Upper lobe of left lung (tissue), 6 donors: ENCODE data around the gene ARF6. TPM values are rescaled to one million over a fixed set of nuclear protein-coding genes. Genes with fewer than 3 reads are reported as not detected.
"Not testable (repeated sequence)": the region's sequence is repeated elsewhere in the genome, so short reads cannot be mapped to it uniquely, and the experiment has no call there.

ENCODE experiments used
- ATAC-seq, 2 donors: fragments of 200-7000 bp; cut with Tn5 transposase; one replicate each; pipeline ENCODE4 v1.9.1; 2022; ENCODE audit warnings: mild to moderate bottlenecking in 2 of 2, moderate library complexity in 2 of 2; ENCODE audit not compliant: low FRiP score in 2 of 2
- DNase-seq, 2 donors: peaks; one replicate each; pipeline ENCODE4 v3.0.0-alpha.2; 2019 to 2020
- H3K27ac ChIP-seq, 4 donors: fragments of 200-600 bp; sonication (generic); one replicate each; pipeline ENCODE4 v1.5.1; 2016 to 2019
- H3K27me3 ChIP-seq, 4 donors: fragments of 200-600 bp; sonication (generic); one replicate each; pipeline ENCODE4 v1.5.1; 2017 to 2019
- H3K36me3 ChIP-seq, 4 donors: fragments of 200-600 bp; sonication (generic); one replicate each; pipeline ENCODE4 v1.5.1; 2016 to 2019
- H3K4me1 ChIP-seq, 4 donors: fragments of 200-600 bp; sonication (generic); one replicate each; pipeline ENCODE4 v1.5.1; 2018 to 2019
- H3K4me3 ChIP-seq, 4 donors: fragments of 200-600 bp; sonication (generic); one replicate each; pipeline ENCODE4 v1.5.1; 2017 to 2019; ENCODE audit warnings: mild to moderate bottlenecking in 2 of 4, moderate library complexity in 1 of 4
- H3K9me3 ChIP-seq, 4 donors: fragments of 200-600 bp; sonication (generic); one replicate each; pipeline ENCODE4 v1.5.1; 2018 to 2019
- EP300 ChIP-seq, 4 donors: sonication (generic); formaldehyde crosslinking; IDR thresholded peaks; one replicate each; pipeline ENCODE4 v1.5.1; 2017; ENCODE audit warnings: antibody characterized with exemption in 4 of 4, control low read depth in 2 of 4
- POLR2A ChIP-seq, 4 donors: fragments of 450-650 bp; IDR thresholded peaks; one replicate each; pipeline ENCODE4 v1.5.1; 2016 to 2017; ENCODE audit warnings: antibody characterized with exemption in 4 of 4, mild to moderate bottlenecking in 2 of 4
- POLR2AphosphoS5 ChIP-seq, 2 donors: sonication (generic); formaldehyde crosslinking; IDR thresholded peaks; one replicate each; pipeline ENCODE4 v1.5.1; 2017; ENCODE audit warnings: antibody characterized with exemption in 2 of 2
- WGBS, 2 donors: methylation state at CpG; one replicate each; pipeline ENCODE4 v1.1.5; 2017 to 2018; 5-methylcytosine and 5-hydroxymethylcytosine counted together
- total RNA-seq, 6 donors: library from RNA; depleted of rRNA in 4 of 6; stranded (reverse); fragments of >200 nt in 4 of 6; gene quantifications; one replicate each; pipeline versions ENCODE4 v1.1.0 to v1.2.1, GENCODE V29; 2016 to 2021
- TF ChIP-seq, protein P1 (sequence below), 6 experiments: fragments of 450-650 bp in 4 of 6; fragments of 200-600 bp in 2 of 6; sonication (generic) in 2 of 6; IDR thresholded peaks; one replicate each; pipeline ENCODE4 v1.5.1; 2016 to 2019; ENCODE audit warnings: antibody characterized with exemption in 6 of 6
- donor health status: DM: no; HTN: no; CAD: no; lungs with moderate emphysema.
- donor health status: DM: no; HTN: yes; CAD: no; lungs with severe emphysema.

The ARF6 gene
- total RNA-seq, 6 donors from 2014 or later = 21.0 to 81.8 (median 61.0) TPM

- H3K4me3 ChIP-seq = peak overlapping the region in 1 of 4 donors; percentile 87
- H3K27me3 ChIP-seq = no peaks in the 10 kb centered on the region
- TF ChIP-seq POLR2AphosphoS5 (IDR thresholded peaks at IDR 0.05) (no peak), EP300 (IDR thresholded peaks at IDR 0.05) (no peak), POLR2A (IDR thresholded peaks at IDR 0.05) (no peak)
- TF ChIP-seq, protein P1, sequence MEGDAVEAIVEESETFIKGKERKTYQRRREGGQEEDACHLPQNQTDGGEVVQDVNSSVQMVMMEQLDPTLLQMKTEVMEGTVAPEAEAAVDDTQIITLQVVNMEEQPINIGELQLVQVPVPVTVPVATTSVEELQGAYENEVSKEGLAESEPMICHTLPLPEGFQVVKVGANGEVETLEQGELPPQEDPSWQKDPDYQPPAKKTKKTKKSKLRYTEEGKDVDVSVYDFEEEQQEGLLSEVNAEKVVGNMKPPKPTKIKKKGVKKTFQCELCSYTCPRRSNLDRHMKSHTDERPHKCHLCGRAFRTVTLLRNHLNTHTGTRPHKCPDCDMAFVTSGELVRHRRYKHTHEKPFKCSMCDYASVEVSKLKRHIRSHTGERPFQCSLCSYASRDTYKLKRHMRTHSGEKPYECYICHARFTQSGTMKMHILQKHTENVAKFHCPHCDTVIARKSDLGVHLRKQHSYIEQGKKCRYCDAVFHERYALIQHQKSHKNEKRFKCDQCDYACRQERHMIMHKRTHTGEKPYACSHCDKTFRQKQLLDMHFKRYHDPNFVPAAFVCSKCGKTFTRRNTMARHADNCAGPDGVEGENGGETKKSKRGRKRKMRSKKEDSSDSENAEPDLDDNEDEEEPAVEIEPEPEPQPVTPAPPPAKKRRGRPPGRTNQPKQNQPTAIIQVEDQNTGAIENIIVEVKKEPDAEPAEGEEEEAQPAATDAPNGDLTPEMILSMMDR (IDR thresholded peaks at IDR 0.05) = no peak
- H3K36me3 ChIP-seq = peaks cover 0 to 32% (median 6%) of the 10 kb centered on the region in 4 donors
- no peaks in the 10 kb centered on the region for H3K9me3 ChIP-seq
- no peak for DNase-seq
- ATAC-seq = no peak
- H3K4me1 ChIP-seq = peaks cover 39 to 45% (median 44%) of the 10 kb centered on the region in 4 donors
- H3K27ac ChIP-seq = peak overlapping the region in 3 of 4 donors; percentile 2 to 99 (median 30)
- 52 to 64% methylated on average over 1 of the region's 1 CpG for WGBS, 2 donors
Measured at GRCh38 chr14:49897414-49897813, 4.5 kb downstream of the ARF6 start.

- ATAC-seq = no peak
- DNase-seq = no peak
- no peaks in the 10 kb centered on the region for H3K9me3 ChIP-seq
- H3K27ac ChIP-seq = peak overlapping the region in 2 of 4 donors; percentile 2 to 99
- WGBS, 2 donors = 58 to 71% methylated on average over 1 of the region's 1 CpG
- H3K4me1 ChIP-seq = peaks cover 39 to 45% (median 44%) of the 10 kb centered on the region in 4 donors
- H3K4me3 ChIP-seq = peak overlapping the region in 2 of 4 donors; percentile 10 to 12
- peaks cover 0 to 32% (median 6%) of the 10 kb centered on the region in 4 donors for H3K36me3 ChIP-seq
- H3K27me3 ChIP-seq = no peaks in the 10 kb centered on the region
- TF ChIP-seq EP300 (IDR thresholded peaks at IDR 0.05) (no peak), POLR2A (IDR thresholded peaks at IDR 0.05) (no peak), POLR2AphosphoS5 (IDR thresholded peaks at IDR 0.05) (no peak)
- TF ChIP-seq, protein P1 (IDR thresholded peaks at IDR 0.05) = no peak
Measured at GRCh38 chr14:49897965-49898364, 5.1 kb downstream of the ARF6 start.

- 57 to 59% methylated on average over 2 of the region's 2 CpGs for WGBS, 2 donors
- Histone ChIP-seq H3K4me1 (peaks cover 39 to 45% (median 44%) of the 10 kb centered on the region in 4 donors), H3K4me3 (peak overlapping the region in 2 of 4 donors; percentile 10 to 12), H3K9me3 (no peaks in the 10 kb centered on the region), H3K27ac (peak overlapping the region in 3 of 4 donors; percentile 2 to 99 (median 53)), H3K36me3 (peaks cover 0 to 32% (median 6%) of the 10 kb centered on the region in 4 donors), H3K27me3 (no peaks in the 10 kb centered on the region)
- DNase-seq = no peak
- TF ChIP-seq POLR2A (IDR thresholded peaks at IDR 0.05) = no peak
- TF ChIP-seq EP300 (IDR thresholded peaks at IDR 0.05) = no peak
- no peak for TF ChIP-seq POLR2AphosphoS5 (IDR thresholded peaks at IDR 0.05)
- TF ChIP-seq, protein P1 (IDR thresholded peaks at IDR 0.05) = no peak
- no peak for ATAC-seq
Measured at GRCh38 chr14:49898485-49898884, 5.6 kb downstream of the ARF6 start.

DNA sequence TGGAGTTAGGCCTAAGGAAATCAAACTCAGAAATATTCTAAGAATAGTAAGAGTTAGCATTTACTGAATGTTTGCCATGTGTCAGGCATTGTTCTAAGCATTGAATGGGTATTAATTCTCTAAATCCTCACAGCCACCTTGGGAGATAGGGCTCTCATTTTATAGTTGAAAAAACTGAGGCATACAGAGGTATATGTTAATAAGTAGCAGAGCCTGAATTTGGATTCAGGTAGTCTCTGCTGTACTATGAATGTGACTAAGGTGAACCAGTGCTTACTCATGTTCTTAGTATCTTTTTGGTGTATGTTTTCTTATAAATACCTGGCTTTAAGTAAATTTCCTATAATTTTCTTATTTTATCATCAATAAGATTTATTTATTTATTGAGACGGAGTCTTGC, 8.1 kb downstream of the ARF6 start:
- DNase-seq = no peak
- no peak overlapping the region for H3K4me3 ChIP-seq
- no peak for TF ChIP-seq POLR2AphosphoS5 (IDR thresholded peaks at IDR 0.05)
- no peak for TF ChIP-seq POLR2A (IDR thresholded peaks at IDR 0.05)
- no peaks in the 10 kb centered on the region for H3K9me3 ChIP-seq
- peaks cover 29 to 32% (median 31%) of the 10 kb centered on the region in 4 donors for H3K4me1 ChIP-seq
- H3K27me3 ChIP-seq = no peaks in the 10 kb centered on the region
- H3K27ac ChIP-seq = no peak overlapping the region
- peaks cover 0 to 10% (median 0%) of the 10 kb centered on the region in 4 donors for H3K36me3 ChIP-seq
- no peak for ATAC-seq
- WGBS, 2 donors = 93 to 100% methylated on average over 1 of the region's 1 CpG

GRCh38 chr14:49902679-49903246, 9.9 kb downstream of the ARF6 start:
- not testable (repeated sequence) for H3K27ac ChIP-seq, H3K9me3 ChIP-seq, H3K4me3 ChIP-seq, H3K27me3 ChIP-seq, H3K36me3 ChIP-seq, DNase-seq, ATAC-seq
- H3K4me1 ChIP-seq = peaks cover 13 to 20% (median 18%) of the 10 kb centered on the region in 4 donors
- 84 to 87% methylated on average over 23 of the region's 24 CpGs for WGBS, 2 donors

DNA sequence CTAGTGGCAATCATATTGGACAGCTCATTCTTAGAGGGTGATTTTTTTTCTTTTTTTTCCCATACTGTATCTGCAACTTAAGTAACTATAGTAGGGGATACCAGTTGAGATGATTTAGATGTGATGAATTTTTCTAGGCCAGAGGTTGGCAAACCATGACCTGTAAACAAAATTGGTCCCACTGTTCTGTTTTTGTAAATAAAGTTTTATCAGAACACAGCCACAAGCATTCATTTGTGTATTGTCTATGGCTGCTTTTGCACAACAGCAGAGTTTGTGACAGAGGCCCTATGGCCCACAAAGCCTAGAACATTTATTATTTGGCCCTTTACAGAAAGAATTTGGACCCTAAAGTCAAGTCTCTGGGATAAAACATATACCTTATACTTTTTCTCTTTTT, 11.4 kb downstream of the ARF6 start:
- Histone ChIP-seq H3K9me3 (no peaks in the 10 kb centered on the region), H3K4me1 (peaks cover 5 to 14% (median 11%) of the 10 kb centered on the region in 4 donors), H3K27ac (no peak overlapping the region), H3K27me3 (no peaks in the 10 kb centered on the region), H3K36me3 (no peaks in the 10 kb centered on the region), H3K4me3 (no peak overlapping the region)
- no peak for ATAC-seq
- no peak for DNase-seq
- TF ChIP-seq POLR2A (IDR thresholded peaks at IDR 0.05) (no peak), POLR2AphosphoS5 (IDR thresholded peaks at IDR 0.05) (no peak), EP300 (IDR thresholded peaks at IDR 0.05) (no peak)
- TF ChIP-seq, protein P1 (IDR thresholded peaks at IDR 0.05) = no peak
